ENCODE data around the gene FADS2. TPM values are rescaled to one million over a fixed set of nuclear protein-coding genes. Genes with fewer than 3 reads are reported as not detected.
A peak's percentile ranks its signal among the peaks of the same experiment; 100 is the strongest.

The FADS2 gene
- 713 and 741 TPM in 2 replicates for total RNA-seq

GRCh38 chr11:61827571-61828378, at the start of gene FADS2:
FADS2 (plus strand) TSS chr11:61828300; CDS start chr11:61828391, 91 bp downstream.
- H3K4me3 ChIP-seq (ENCODE audit: low read depth, low read length) = peak within 1 kb of the TSS; percentile 98
- peak; percentile 99 for DNase-seq (ENCODE audit: low read depth)
- TF ChIP-seq CTCF (IDR thresholded peaks at IDR 0.05; ENCODE audit: insufficient read depth, low read depth, low read length) = no peak

DNA sequence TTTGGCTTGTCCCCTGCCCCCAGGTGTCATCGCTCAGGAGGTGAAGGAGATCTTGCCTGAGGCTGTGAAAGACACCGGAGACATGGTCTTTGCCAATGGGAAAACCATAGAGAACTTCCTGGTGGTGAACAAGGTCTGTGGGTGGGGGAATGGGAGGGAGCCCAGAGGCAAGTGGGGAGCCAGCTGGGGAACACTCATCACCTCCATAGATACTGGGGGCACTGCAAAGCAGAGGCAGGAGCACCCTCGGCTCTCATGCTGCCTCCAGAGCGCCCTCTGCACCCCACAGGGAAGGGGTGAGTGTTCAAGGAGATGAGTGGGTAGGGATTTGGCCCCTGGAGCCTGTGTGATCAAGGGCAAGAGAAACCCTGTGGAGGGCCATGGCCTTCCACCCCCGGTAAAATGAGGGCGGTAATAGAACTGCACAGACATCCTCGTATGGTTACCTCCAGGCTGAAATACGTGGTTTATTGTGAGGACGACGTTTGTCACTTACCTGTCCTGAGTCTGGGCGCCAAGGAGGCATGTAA, 49.7 kb upstream of the FADS2 start:
- no peak overlapping the region for H3K4me3 ChIP-seq (ENCODE audit: low read depth, low read length)
- no peak for DNase-seq (ENCODE audit: low read depth)
- TF ChIP-seq CTCF (IDR thresholded peaks at IDR 0.05; ENCODE audit: insufficient read depth, low read depth, low read length) = no peak

GRCh38 chr11:61778920-61779650, 49.0 kb upstream of the FADS2 start:
- no peak for TF ChIP-seq CTCF (IDR thresholded peaks at IDR 0.05; ENCODE audit: insufficient read depth, low read depth, low read length)
- no peak for DNase-seq (ENCODE audit: low read depth)
- no peak overlapping the region for H3K4me3 ChIP-seq (ENCODE audit: low read depth, low read length)

DNA sequence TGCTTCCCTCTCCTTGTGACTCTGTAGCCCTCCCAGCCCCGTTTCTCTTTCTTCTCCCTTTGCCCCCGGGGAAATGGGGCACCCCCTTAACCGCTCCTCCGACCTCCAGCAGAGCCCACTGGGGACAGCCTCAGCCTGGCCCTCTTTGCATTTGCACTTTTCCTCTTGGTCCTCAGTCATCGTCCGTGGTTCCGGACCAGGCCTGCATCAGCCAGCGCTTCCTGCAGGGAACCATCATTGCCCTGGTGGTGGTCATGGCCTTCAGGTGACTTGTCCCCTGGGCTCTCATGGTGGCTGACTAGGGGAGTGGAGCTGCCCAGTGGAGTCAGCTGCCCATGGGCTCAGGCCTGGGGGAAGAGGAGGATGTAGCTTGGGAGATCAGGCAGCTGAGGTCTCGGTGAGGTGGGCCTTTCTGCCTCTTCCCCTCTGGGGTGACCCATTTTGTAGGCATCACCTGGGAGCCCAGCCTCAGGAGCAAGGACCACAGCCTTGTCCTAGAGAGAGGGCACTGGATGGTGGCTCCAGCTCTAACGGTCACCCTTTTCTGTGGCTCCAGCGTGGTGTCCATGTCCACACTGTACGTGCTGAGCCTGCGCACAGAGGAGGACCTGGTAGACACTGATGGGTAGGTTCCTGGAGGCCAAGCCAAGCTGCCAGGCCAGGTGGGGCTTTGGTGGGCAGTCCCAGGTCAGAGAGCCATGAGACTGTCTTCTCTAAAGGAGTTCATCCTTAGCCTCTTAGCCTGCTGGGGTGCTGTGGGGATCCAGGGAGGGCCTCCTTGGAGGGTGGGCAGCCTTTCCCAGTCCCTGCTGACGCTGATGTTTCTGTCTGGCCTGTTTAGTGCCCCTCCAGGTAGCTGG, 48.2 kb upstream of the FADS2 start:
- TF ChIP-seq CTCF (IDR thresholded peaks at IDR 0.05; ENCODE audit: insufficient read depth, low read depth, low read length) = no peak
- no peak overlapping the region for H3K4me3 ChIP-seq (ENCODE audit: low read depth, low read length)
- DNase-seq (ENCODE audit: low read depth) = no peak

DNA sequence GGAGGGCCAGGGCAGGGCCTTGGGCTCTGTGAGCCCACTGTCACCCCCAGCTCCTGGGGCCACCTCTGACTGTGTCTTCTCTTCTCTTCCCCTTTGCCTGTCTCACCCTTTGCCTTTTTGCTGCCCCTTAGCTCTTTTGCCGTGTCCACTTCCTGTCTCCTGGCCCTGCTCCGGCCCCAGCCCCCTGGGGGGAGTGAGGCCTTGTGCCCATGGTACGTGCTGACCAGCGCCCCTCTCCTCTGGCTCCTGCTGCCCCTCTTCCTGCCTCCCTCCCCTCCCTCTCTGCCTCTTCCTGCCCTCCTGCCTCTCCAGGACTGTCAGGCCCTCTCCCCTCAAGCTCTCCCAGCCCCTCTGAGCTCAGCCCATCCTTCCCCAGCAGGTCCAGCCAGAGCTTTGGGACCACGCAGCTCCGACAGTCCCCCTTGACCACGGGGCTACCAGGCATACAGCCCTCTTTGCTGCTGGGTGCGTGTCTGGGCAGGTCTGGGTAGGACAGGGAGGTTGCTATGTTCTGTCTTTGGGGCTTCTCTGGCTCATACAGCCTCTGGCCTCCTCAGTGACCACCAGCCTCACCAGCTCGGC, 47.4 kb upstream of the FADS2 start:
- H3K4me3 ChIP-seq (ENCODE audit: low read depth, low read length) = no peak overlapping the region
- DNase-seq (ENCODE audit: low read depth) = no peak
- no peak for TF ChIP-seq CTCF (IDR thresholded peaks at IDR 0.05; ENCODE audit: insufficient read depth, low read depth, low read length)

DNA sequence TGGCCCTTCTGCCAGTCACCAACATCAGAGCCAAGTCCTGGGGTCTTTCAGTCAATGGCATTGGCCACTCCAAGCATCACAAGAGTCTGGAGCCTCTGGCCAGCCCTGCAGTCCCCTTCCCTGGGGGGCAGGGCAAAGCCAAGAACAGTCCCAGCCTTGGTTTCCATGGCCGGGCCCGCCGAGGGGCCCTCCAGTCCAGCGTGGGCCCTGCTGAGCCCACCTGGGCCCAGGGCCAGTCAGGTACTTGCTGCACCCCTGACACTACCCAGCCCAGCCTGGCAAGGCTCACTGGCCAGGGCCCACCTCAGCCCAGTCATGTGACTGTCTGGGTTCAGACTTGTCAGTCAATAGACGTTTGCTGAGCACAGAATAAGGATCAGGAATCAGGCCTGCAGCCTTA, 46.5 kb upstream of the FADS2 start:
- DNase-seq (ENCODE audit: low read depth) = no peak
- H3K4me3 ChIP-seq (ENCODE audit: low read depth, low read length) = no peak overlapping the region
- no peak for TF ChIP-seq CTCF (IDR thresholded peaks at IDR 0.05; ENCODE audit: insufficient read depth, low read depth, low read length)

All from fibroblast of villous mesenchyme (primary cell).